Central memory CD8-positive, alpha-beta T cell (primary cell): Measurements from ENCODE around the gene AADAT.

Experiments used
- ATAC-seq: fragments of 150-1000 bp; cut with Tn5 transposase; replicated peaks from 2 replicates; pipeline ENCODE4 v1.10.0; 2022; ENCODE audit warnings: mild to moderate bottlenecking, moderate FRiP score, moderate number of reproducible peaks; ENCODE audit not compliant: poor library complexity, severe bottlenecking; ENCODE audit errors: extremely low read depth
- DNase-seq, 2 donors: peaks; one replicate each; pipeline ENCODE4 v3.0.0; 2021; ENCODE audit warnings: low spot score in 2 of 2
- H3K27ac Mint-ChIP-seq: one replicate; pipeline ENCODE4 v1.8.0; 2022; ENCODE audit warnings: low read depth, mild to moderate bottlenecking, moderate library complexity, mixed read lengths
- H3K27me3 Mint-ChIP-seq: one replicate; pipeline ENCODE4 v1.8.0; 2022; ENCODE audit warnings: mixed read lengths
- H3K36me3 Mint-ChIP-seq: one replicate; pipeline ENCODE4 v1.8.0; 2022; ENCODE audit warnings: mild to moderate bottlenecking, moderate library complexity, mixed read lengths; ENCODE audit not compliant: insufficient read depth
- H3K4me1 Mint-ChIP-seq: one replicate; pipeline ENCODE4 v1.8.0; 2022; ENCODE audit warnings: mixed read lengths
- H3K4me3 Mint-ChIP-seq: one replicate; pipeline ENCODE4 v1.8.0; 2022; ENCODE audit warnings: mild to moderate bottlenecking, moderate library complexity, mixed read lengths
- H3K9me3 Mint-ChIP-seq: one replicate; pipeline ENCODE4 v1.8.0; 2022; ENCODE audit warnings: mixed read lengths

Gene AADAT

DNA sequence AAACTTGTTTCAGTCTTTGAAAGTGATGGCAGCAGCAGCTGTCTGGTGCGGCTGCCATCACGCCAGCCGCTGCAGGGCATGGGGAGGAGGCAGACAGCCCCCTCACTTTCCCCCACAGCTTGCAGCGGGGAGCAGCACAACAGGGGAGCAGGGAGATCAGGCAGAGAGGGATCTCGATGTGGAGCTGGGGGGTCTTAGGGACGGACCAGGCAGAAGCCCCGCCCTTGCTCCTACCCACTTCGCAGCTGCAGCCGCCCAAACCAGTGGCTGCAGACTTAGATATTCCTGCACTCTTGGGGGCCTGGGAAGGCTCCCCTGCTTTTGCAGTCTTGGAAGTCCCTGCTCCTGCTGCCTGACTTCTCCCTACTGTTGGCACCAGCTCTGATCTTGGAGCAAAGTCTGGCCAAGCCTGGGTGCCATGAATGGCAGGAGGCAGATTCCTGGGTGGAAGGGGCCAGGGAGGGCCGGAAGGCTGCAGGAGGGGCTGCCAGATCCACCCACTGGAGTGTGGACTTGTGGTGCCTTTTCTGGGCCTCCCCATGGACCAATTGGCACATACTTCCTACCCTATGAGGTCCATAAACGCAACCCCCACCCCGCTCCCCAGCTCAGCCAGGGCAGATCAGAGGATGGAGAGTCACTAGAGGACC lies 49.6 kb downstream of the AADAT start:
- H3K36me3 Mint-ChIP-seq: no peaks in the 10 kb centered on the region
- H3K27me3 Mint-ChIP-seq: peaks cover 21% of the 10 kb centered on the region
- H3K4me1 Mint-ChIP-seq: no peaks in the 10 kb centered on the region
- DNase-seq (no peak), ATAC-seq (no peak)
- no peaks in the 10 kb centered on the region for H3K9me3 Mint-ChIP-seq
- H3K4me3 Mint-ChIP-seq: no peak overlapping the region
- no peak overlapping the region for H3K27ac Mint-ChIP-seq

DNA sequence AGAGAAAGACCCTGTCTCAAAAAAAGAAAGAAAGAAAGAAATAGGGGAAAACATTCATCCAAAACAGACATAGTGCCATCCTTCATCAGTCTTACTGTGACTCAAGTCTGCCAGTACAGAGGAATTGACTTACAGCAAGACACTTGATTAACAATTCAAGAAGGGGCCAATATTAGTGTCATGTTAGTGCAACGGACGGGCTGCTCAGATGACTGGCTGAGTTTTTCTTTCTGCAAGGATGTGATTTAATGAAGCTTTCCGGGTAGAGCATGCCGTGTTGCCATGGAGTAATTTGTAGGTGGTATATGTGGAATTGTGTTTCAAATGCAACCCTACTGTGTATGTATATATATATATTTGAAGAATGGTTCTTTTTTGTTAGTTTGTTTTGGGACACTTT lies 51.0 kb downstream of the AADAT start:
- no peak overlapping the region for H3K4me3 Mint-ChIP-seq
- no peak for DNase-seq
- no peaks in the 10 kb centered on the region for H3K4me1 Mint-ChIP-seq
- H3K36me3 Mint-ChIP-seq: no peaks in the 10 kb centered on the region
- H3K9me3 Mint-ChIP-seq: no peaks in the 10 kb centered on the region
- H3K27ac Mint-ChIP-seq: no peak overlapping the region
- no peak for ATAC-seq
- H3K27me3 Mint-ChIP-seq: peaks cover 21% of the 10 kb centered on the region

DNA sequence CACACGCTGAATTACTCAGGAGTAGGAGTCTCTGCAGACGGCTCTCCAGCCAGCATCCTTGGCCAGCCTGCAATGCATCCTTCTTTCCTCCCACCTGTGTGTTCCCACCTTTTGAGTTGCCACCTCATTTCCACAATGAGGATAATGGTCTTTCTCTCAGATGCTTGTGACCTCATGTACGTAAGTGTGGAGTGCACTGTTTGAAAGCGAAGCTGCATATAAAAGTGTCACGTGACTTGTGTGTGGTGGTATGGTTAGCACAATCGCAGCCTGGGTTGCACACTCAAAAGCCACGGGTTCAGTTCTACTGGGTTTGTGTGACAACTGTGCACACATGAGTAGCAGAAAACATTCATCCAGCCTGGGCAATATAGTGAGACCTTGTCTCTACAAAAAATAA lies 51.5 kb downstream of the AADAT start:
- H3K36me3 Mint-ChIP-seq: no peaks in the 10 kb centered on the region
- H3K9me3 Mint-ChIP-seq: no peaks in the 10 kb centered on the region
- H3K27ac Mint-ChIP-seq: no peak overlapping the region
- no peak for ATAC-seq
- no peaks in the 10 kb centered on the region for H3K4me1 Mint-ChIP-seq
- peaks cover 21% of the 10 kb centered on the region for H3K27me3 Mint-ChIP-seq
- DNase-seq: no peak
- no peak overlapping the region for H3K4me3 Mint-ChIP-seq

DNA sequence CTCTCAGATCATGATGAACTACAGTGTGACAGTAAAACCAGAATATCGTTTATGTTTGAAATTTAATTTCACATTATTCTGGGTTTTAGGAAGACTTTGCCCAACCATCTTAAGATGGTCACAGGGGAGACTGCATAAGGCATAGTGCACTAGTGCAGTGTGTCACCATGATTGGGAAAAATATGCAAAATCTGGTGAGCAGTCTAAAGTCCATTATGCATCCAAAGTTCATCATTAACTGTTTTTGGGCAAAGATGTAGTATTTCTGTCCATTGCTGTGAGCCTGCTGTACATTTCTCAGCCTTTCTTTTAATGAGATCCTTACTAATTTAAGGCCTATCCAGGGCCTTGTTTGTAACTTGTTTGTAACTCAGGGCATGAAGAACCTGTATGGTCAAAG lies 52.3 kb downstream of the AADAT start:
- no peaks in the 10 kb centered on the region for H3K4me1 Mint-ChIP-seq
- H3K27me3 Mint-ChIP-seq: peaks cover 21% of the 10 kb centered on the region
- DNase-seq: no peak
- H3K4me3 Mint-ChIP-seq: no peak overlapping the region
- ATAC-seq: no peak
- no peaks in the 10 kb centered on the region for H3K9me3 Mint-ChIP-seq
- H3K27ac Mint-ChIP-seq: no peak overlapping the region
- no peaks in the 10 kb centered on the region for H3K36me3 Mint-ChIP-seq

DNA sequence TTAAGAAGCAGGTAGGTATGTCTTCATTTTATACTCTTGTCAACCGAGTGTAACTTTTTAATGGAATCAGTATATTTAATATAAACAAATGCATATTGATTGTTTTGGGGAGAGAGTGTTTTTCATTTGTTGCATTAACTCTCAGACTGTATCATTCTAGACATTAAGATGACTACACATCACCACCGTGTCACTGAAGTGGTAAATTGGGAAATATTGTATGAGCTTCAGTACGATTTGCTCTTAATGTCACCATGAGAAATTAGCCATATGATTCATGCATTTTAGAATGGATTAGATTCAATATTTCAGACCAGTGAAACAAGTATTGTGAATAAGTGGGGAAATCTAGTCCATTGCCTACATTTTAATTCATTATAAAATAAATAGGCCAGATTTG lies 53.9 kb downstream of the AADAT start:
- Mint-ChIP-seq H3K36me3 (no peaks in the 10 kb centered on the region), H3K27ac (no peak overlapping the region), H3K4me3 (no peak overlapping the region), H3K27me3 (peaks cover 18% of the 10 kb centered on the region), H3K9me3 (no peaks in the 10 kb centered on the region), H3K4me1 (no peaks in the 10 kb centered on the region)
- ATAC-seq (no peak), DNase-seq (no peak)

DNA sequence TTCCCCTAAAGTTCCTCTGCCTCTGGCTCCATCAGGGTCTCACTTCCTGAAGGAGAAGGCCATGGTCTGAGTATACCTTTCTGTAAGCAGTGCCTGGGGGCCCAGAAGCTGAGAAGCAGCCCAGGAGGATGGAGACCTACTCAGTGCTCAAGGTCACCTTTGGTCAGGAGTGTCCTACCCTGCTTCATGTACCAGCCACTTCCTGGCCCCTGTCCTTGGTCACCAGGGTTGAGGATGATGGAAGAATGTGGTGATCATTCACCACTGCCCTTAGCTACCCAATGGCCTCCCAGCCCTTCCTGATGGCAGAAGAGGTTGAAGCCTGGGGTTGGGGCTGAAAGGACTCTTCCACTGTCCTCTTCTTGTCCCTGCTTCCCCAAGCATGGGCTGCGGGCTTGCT lies 54.5 kb downstream of the AADAT start:
- Mint-ChIP-seq H3K4me1 (no peaks in the 10 kb centered on the region), H3K36me3 (no peaks in the 10 kb centered on the region), H3K27ac (no peak overlapping the region), H3K9me3 (no peaks in the 10 kb centered on the region), H3K4me3 (no peak overlapping the region), H3K27me3 (peaks cover 12% of the 10 kb centered on the region)
- ATAC-seq (no peak), DNase-seq (no peak)

DNA sequence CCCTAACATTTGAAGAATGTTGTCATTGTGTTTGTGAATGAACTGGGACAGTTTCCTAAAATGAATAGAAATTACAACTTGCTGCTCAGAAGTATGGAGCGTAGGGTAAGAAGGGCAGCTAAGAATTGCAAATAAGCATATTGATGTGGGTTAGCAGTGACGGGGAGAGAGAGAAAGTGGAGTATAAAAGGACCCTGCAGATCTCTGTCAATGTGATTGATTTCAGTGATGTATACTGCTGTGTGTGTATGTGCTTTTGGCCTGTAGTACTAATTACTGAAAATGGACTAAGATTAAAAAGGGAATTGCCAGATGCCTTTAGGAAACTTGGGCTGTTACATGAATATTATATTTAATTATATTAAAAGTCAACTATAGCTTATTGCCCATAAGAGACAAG lies 55.8 kb downstream of the AADAT start:
- no peak for DNase-seq
- H3K27ac Mint-ChIP-seq: no peak overlapping the region

DNA sequence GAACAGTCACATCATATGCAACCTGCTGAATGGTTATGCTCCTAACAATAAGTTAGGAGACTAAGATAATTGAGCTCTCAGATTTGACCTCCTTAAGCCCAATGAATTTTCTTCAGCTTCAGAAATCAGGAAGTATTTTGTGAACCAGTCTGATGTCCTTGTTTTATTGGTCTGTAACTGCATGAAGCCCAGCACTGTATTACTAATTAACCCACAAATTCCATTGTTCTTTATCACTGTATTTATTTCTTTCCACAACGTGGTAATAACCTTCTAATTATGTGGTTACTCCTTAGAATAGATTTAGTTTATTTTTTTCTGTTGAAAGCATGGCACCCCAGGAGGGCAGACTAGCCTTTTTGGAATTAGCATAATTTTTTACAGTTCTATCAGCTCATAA lies 59.6 kb downstream of the AADAT start:
- no peak overlapping the region for H3K4me3 Mint-ChIP-seq
- H3K4me1 Mint-ChIP-seq: peaks cover 7% of the 10 kb centered on the region
- H3K9me3 Mint-ChIP-seq: no peaks in the 10 kb centered on the region
- ATAC-seq (no peak), DNase-seq (no peak)
- peaks cover 9% of the 10 kb centered on the region for H3K36me3 Mint-ChIP-seq
- peaks cover 7% of the 10 kb centered on the region for H3K27me3 Mint-ChIP-seq
- no peak overlapping the region for H3K27ac Mint-ChIP-seq

More for the DNA sequence above, 55.8 kb downstream of the AADAT start:
- no peaks in the 10 kb centered on the region for H3K27me3 Mint-ChIP-seq
- no peaks in the 10 kb centered on the region for H3K4me1 Mint-ChIP-seq
- H3K4me3 Mint-ChIP-seq: no peak overlapping the region
- ATAC-seq: no peak
- no peaks in the 10 kb centered on the region for H3K9me3 Mint-ChIP-seq
- no peaks in the 10 kb centered on the region for H3K36me3 Mint-ChIP-seq

DNA sequence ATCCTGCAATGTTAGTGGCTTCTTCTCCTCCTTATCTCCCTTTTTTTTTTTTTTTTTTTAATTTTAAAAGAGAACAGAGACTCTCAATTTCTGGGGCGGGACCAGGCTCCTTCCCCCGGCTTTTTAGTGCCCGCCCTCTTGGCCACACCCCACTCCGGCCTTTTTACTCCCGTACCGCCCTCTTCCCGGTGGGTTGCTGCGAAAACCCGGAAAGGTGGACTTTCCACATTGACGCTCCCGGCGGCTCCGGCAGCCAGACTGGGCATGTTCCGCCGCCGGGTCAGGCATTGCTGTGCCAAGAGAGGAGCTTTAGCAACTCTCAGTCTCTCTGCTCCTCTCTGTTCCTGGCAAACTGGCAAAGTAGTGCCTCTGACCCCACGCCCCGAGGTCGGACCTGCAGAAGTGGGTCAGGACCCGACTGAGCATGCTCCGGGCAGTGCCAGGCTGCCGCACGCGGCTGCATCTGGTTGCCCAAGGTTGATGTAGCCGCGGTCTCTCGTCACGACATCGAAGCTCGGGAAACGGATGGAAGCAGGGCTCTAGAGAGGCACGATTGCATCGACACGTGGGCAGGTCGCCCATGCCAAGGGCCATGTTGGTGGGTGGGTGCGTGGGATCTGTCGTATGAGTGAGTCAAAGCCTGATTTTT lies 62.5 kb downstream of the AADAT start:
- ATAC-seq (peak; percentile 70), DNase-seq (peak; percentile 78 to 85)
- Mint-ChIP-seq H3K4me1 (peaks cover 7% of the 10 kb centered on the region), H3K27ac (peak overlapping the region; percentile 89), H3K4me3 (peak overlapping the region; percentile 89), H3K9me3 (no peaks in the 10 kb centered on the region), H3K27me3 (peaks cover 7% of the 10 kb centered on the region), H3K36me3 (peaks cover 10% of the 10 kb centered on the region)

DNA sequence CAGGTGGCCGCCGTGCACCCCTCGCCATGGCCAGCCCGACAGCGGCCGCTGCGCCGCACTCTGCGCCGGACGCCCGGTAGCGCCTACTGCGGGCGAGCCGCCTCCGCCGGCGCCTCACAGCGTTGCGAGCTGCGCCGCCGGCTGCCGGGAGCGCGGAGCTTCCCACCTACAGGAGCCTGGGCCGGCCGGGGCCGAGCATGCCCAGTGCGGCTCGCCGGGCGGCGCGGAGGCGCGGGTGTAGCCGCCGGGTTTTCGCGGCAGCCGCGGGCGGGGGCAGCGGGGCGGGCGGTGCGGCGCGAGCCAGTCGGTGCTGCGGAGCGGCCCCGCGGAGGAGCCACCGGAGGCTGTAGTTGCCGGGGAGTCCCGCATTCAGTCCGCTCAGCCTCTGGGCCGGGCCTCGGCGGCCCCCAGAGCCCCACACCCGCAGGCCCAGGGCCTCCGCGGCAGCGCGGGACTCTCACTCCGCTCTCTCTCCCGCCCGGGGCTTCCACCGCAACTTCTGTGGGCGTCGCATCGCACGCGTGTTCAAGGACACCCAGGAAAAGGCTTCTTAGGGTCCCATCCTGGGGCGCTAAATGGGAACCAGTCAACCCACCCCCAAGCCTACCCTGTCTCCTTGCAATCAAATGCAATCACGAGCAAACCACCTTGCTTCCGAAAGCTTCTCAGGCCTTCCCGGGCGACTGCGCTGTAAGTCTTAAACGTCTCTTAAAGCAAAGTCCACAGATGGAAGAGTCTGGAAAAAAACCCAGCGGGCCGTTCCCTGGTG lies 63.3 kb downstream of the AADAT start, which contains the start of gene MFAP3L:
TSS of gene MFAP3L (minus strand) at position 143 of the 769 bp plus-strand sequence. CDS start 20,518 bp downstream, outside the sequence.
- Mint-ChIP-seq H3K27me3 (peaks cover 7% of the 10 kb centered on the region), H3K36me3 (peaks cover 10% of the 10 kb centered on the region)
- DNase-seq: peak; percentile 62 to 67

DNA sequence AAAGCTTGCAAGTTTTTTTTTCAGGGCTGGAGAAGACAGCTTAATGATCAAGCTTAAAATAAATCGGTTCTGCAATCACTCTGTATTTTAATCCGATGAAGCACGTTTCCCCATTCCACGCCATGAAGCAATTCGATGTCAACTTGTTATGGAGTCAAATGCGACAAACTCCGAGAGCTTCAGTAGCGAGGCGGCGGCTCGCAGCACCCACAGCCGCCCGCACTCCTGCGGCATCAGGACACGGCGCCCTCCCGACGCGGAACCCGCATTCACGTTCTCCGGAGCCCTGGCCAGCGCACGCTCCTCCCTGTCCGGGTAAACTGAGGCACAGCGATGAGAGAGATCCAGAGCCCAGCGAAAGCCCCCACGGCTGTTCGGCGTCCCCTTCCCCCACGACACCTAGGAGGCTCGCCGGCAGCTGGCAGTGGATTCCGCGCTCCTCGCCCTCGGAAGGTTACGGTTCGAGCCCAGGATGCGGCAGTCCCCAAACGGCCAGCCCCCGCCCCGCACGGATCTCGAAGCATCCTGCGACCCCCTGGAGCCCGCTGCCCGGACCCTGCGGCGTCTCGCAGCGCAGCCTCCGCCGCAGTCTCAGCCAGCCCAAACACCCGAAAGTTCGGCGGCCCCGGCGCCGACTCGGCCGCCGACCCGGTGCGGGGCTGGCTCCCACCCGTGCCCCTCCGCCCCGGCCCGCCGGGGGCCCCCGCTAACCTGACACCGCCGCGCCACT lies 64.1 kb downstream of the AADAT start:
- Mint-ChIP-seq H3K4me1 (peaks cover 7% of the 10 kb centered on the region), H3K4me3 (peak overlapping the region; percentile 70), H3K27ac (no peak overlapping the region), H3K36me3 (peaks cover 10% of the 10 kb centered on the region), H3K27me3 (peaks cover 7% of the 10 kb centered on the region), H3K9me3 (no peaks in the 10 kb centered on the region)
- no peak for DNase-seq
- ATAC-seq: peak; percentile 1

More for the DNA sequence above, 63.3 kb downstream of the AADAT start, which contains the start of gene MFAP3L:
- Mint-ChIP-seq H3K9me3 (no peaks in the 10 kb centered on the region), H3K27ac (peak within 1 kb of the TSS; percentile 89), H3K4me1 (peaks cover 7% of the 10 kb centered on the region), H3K4me3 (peak within 1 kb of the TSS; percentile 89)
- ATAC-seq: peak; percentile 70

DNA sequence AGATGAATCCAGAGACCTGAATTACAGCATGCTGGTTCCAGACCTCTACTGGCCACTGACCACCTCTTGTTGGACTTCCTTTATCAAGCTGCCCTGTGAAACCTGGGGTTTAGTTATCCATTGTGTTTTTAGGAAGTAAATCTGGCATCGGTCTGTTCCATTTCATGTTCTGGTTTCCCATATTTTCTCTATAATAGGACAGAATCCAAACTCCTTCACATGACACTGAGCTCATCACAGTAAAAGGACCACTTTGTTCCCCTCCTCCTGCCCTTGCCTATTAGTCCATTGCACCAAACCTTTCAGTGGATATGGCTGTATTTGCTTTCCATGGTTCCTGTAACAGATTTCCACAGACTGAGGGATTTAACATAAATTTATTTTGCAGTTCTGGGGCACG lies 67.5 kb downstream of the AADAT start:
- H3K9me3 Mint-ChIP-seq: no peaks in the 10 kb centered on the region
- peaks cover 1% of the 10 kb centered on the region for H3K4me1 Mint-ChIP-seq
- DNase-seq (no peak), ATAC-seq (no peak)
- no peak overlapping the region for H3K4me3 Mint-ChIP-seq
- peaks cover 6% of the 10 kb centered on the region for H3K36me3 Mint-ChIP-seq
- peaks cover 2% of the 10 kb centered on the region for H3K27me3 Mint-ChIP-seq
- no peak overlapping the region for H3K27ac Mint-ChIP-seq
